Kidney (tissue), 14 donors: ENCODE data around the gene MIEN1. TPM values are rescaled to one million over a fixed set of nuclear protein-coding genes. Genes with fewer than 3 reads are reported as not detected.

Source experiments
- DNase-seq, 5 donors: peaks; one replicate each; pipeline ENCODE4 v3.0.0-alpha.2; 2013 to 2020
- FAIRE-seq: peaks from 2 replicates; lab custom pipeline; 2012; peaks lifted over from hg19 to GRCh38; lab: Jason Lieb, UNC
- H3K27ac ChIP-seq, 2 donors: one replicate each; pipeline ENCODE4 v1.7.0; 2013; ENCODE audit warnings: low read depth in 2 of 2, low read length in 2 of 2, inconsistent platforms in 1 of 2
- H3K27me3 ChIP-seq: one replicate; pipeline ENCODE4 v1.7.1; 2013; ENCODE audit warnings: low read length, inconsistent platforms; ENCODE audit not compliant: control insufficient read depth, insufficient read depth
- H3K36me3 ChIP-seq, 3 donors: one replicate each; pipeline versions ENCODE4 v1.7.0 to v1.7.1; 2013; ENCODE audit warnings: low read length in 3 of 3, control low read depth in 1 of 3, inconsistent platforms in 1 of 3; ENCODE audit not compliant: insufficient read depth in 3 of 3, control insufficient read depth in 2 of 3
- H3K4me1 ChIP-seq, 3 donors: one replicate each; pipeline versions ENCODE4 v1.7.0 to v1.7.1; 2013; ENCODE audit warnings: low read length in 3 of 3, inconsistent platforms in 1 of 3, low read depth in 1 of 3; ENCODE audit not compliant: control insufficient read depth in 2 of 3, insufficient read depth in 2 of 3
- H3K4me3 ChIP-seq, 3 donors: one replicate each; pipeline versions ENCODE4 v1.7.0 to v1.8.1; 2013; ENCODE audit warnings: low read length in 3 of 3, control low read depth in 1 of 3, inconsistent platforms in 1 of 3
- H3K9ac ChIP-seq, 3 donors: one replicate each; pipeline versions ENCODE4 v1.7.0 to v1.7.1; 2013; ENCODE audit warnings: low read length in 3 of 3, control low read depth in 1 of 3, inconsistent platforms in 1 of 3
- H3K9me3 ChIP-seq, 3 donors: one replicate each; pipeline versions ENCODE4 v1.7.0 to v1.7.1; 2013; ENCODE audit warnings: low read length in 3 of 3, control low read depth in 1 of 3, inconsistent platforms in 1 of 3; ENCODE audit not compliant: control insufficient read depth in 2 of 3, insufficient read depth in 1 of 3
- CTCF ChIP-seq: IDR thresholded peaks from 3 replicates; pipeline ENCODE4 v1.5.1; 2012; ENCODE audit warnings: mild to moderate bottlenecking, moderate library complexity, borderline replicate concordance; ENCODE audit not compliant: insufficient read depth; ENCODE audit errors: extremely low read depth
- intact Hi-C: fragments of 100-400 bp; cut with DNase I; formaldehyde crosslinking; loops from one replicate; pipeline ENCODE4 v1.11.1; 2022
- polyA plus RNA-seq: library from polyadenylated mRNA; stranded (reverse); fragments of 350-450 nt; fragmentation: Illumina TruSeq; extraction: RNeasy Lipid Tissue Mini Kit (QIAGEN cat#74804); gene quantifications from one replicate; pipeline ENCODE4 v1.2.3, GENCODE V29; 2014; ENCODE audit warnings: low read depth, low replicate concordance; ENCODE audit not compliant: insufficient read depth
- total RNA-seq: library from RNA; stranded (reverse); fragmentation: NEBNext Ultra II Directional; extraction: Animal tissue kit (Norgen Biotek cat#: 25700); gene quantifications from one replicate; pipeline ENCODE4 v1.2.1, GENCODE V29; 2021
- donor health status: control.
- donor health status: control.
- donor health status: control.
- donor health status: control.
- donor health status: control.
- donor health status: DM: yes; HTN: yes; CAD: no.
- donor health status: Normal renal cell carcinoma (clear cell type).

The MIEN1 gene
- total and polyA plus RNA-seq, 2 donors from 2014 or later = 51.6 to 186 TPM

- peak overlapping the region; percentile 69 to 96 for H3K27ac ChIP-seq
- peak overlapping the region in 1 of 3 donors; percentile 40 for H3K9ac ChIP-seq
- H3K4me1 ChIP-seq = peaks cover 0 to 14% (median 7%) of the 10 kb centered on the region in 3 donors
- TF ChIP-seq CTCF = no peak
- no peaks in the 10 kb centered on the region for H3K36me3 ChIP-seq
- DNase-seq = no peak
- no peak for FAIRE-seq
- no peaks in the 10 kb centered on the region for H3K9me3 ChIP-seq
- intact Hi-C loops = no loop called here
- H3K4me3 ChIP-seq = peak overlapping the region in 1 of 3 donors; percentile 17
- H3K27me3 ChIP-seq = no peaks in the 10 kb centered on the region
These were observed 6.2 kb upstream of the MIEN1 start for GRCh38 chr17:39736319-39737165.

- no peak overlapping the region for H3K9ac ChIP-seq
- H3K4me1 ChIP-seq = peaks cover 0 to 8% (median 7%) of the 10 kb centered on the region in 3 donors
- H3K36me3 ChIP-seq = no peaks in the 10 kb centered on the region
- H3K27ac ChIP-seq = peak overlapping the region in 1 of 2 donors; percentile 96
- H3K4me3 ChIP-seq = peak overlapping the region in 1 of 3 donors; percentile 17
- FAIRE-seq (no peak), DNase-seq (no peak)
- intact Hi-C loops = no loop called here
- no peaks in the 10 kb centered on the region for H3K9me3 ChIP-seq
- H3K27me3 ChIP-seq = no peaks in the 10 kb centered on the region
- TF ChIP-seq CTCF = no peak
These were observed 5.5 kb upstream of the MIEN1 start for GRCh38 chr17:39735882-39736281.

- H3K27ac ChIP-seq = no peak overlapping the region
- H3K4me3 ChIP-seq = no peak overlapping the region
- H3K27me3 ChIP-seq = no peaks in the 10 kb centered on the region
- no peaks in the 10 kb centered on the region for H3K9me3 ChIP-seq
- FAIRE-seq (no peak), DNase-seq (no peak)
- intact Hi-C loops = no loop called here
- H3K36me3 ChIP-seq = peaks cover 0 to 12% (median 0%) of the 10 kb centered on the region in 3 donors
- no peak for TF ChIP-seq CTCF
- peaks cover 0 to 18% (median 14%) of the 10 kb centered on the region in 3 donors for H3K4me1 ChIP-seq
- no peak overlapping the region for H3K9ac ChIP-seq
These were observed 2.3 kb upstream of the MIEN1 start for GRCh38 chr17:39732586-39732985.
